ENCODE results near the gene NRG3. TPM values are rescaled to one million over a fixed set of nuclear protein-coding genes. Genes with fewer than 3 reads are reported as not detected.
"Not testable (repeated sequence)": the region's sequence is repeated elsewhere in the genome, so short reads cannot be mapped to it uniquely, and the experiment has no call there.

NRG3 gene
- total RNA-seq, 1 experiment from 2014 or later = not detected

GRCh38 chr10:82986216-82986615, 1111.2 kb downstream of the NRG3 start:
- no peak for ATAC-seq
- H3K79me2 ChIP-seq (ENCODE audit: insufficient read depth, low read length) = no peaks in the 10 kb centered on the region
- no peak overlapping the region for H3K4me3 ChIP-seq (replicated peaks in 1 of 2; ENCODE audit: low read depth in 1 of 2, low read length in 2 of 2)
- CTCF ChIA-PET = no interaction called here
- H4K20me1 ChIP-seq (ENCODE audit: insufficient read depth) = no peaks in the 10 kb centered on the region
- intact Hi-C loops (cut with micrococcal nuclease) = no loop called here
- H3K36me3 ChIP-seq (ENCODE audit: control insufficient read depth in 1 of 2, insufficient read depth in 2 of 2, low read length in 2 of 2) = no peaks in the 10 kb centered on the region
- no peak overlapping the region for H3K4me2 ChIP-seq (ENCODE audit: low read length)
- no peaks in the 10 kb centered on the region for H3K4me1 ChIP-seq (ENCODE audit: control insufficient read depth in 1 of 2, insufficient read depth in 2 of 2, low read length in 2 of 2)
- H3K27me3 ChIP-seq (ENCODE audit: insufficient read depth, low read length) = no peaks in the 10 kb centered on the region
- POLR2A ChIA-PET = no interaction called here
- no peak overlapping the region for H3K9ac ChIP-seq (ENCODE audit: low read length)
- no peak overlapping the region for H2AFZ ChIP-seq (ENCODE audit: low read depth, low read length, poor library complexity, severe bottlenecking)
- no TSS peak for BruUV-seq (replicated peaks)
- RAD21 ChIA-PET (ENCODE audit: low non-redundant PET in 1 of 2, low total read pairs in 2 of 2, uncharacterized antibody in 2 of 2, unreplicated experiment in 2 of 2) = no interaction called here
- H3K27ac ChIP-seq (ENCODE audit: low read depth, low read length) = no peak overlapping the region
- no peak for DNase-seq (ENCODE audit: low read depth, low spot score)
- no peaks in the 10 kb centered on the region for H3K9me2 ChIP-seq (ENCODE audit: insufficient read depth)
- peaks cover 14% of the 10 kb centered on the region in 2 experiments; a peak in 2 of 4 replicates for H3K9me3 ChIP-seq (ENCODE audit: control insufficient read depth in 1 of 2, insufficient read depth in 1 of 2, low read depth in 1 of 2, low read length in 2 of 2)
- no peak for TF ChIP-seq ZNF274 (IDR thresholded peaks at IDR 0.05; ENCODE audit: low read depth, low read length)
- no peak for TF ChIP-seq FOSL1 (IDR thresholded peaks at IDR 0.05; ENCODE audit: low read depth)
- no peak for TF ChIP-seq SIN3A (IDR thresholded peaks at IDR 0.05; ENCODE audit: low read depth)
- no peak for TF ChIP-seq TCF7L2 (IDR thresholded peaks at IDR 0.05; ENCODE audit: borderline replicate concordance, extremely low read depth, insufficient read depth, insufficient read length)
- TF ChIP-seq POLR2A (IDR thresholded peaks at IDR 0.05; ENCODE audit: borderline replicate concordance, extremely low read depth, insufficient read depth, insufficient read length) = no peak
- TF ChIP-seq ELF1 (IDR thresholded peaks at IDR 0.05; ENCODE audit: borderline replicate concordance, low read depth) = no peak
- TF ChIP-seq, protein P1, sequence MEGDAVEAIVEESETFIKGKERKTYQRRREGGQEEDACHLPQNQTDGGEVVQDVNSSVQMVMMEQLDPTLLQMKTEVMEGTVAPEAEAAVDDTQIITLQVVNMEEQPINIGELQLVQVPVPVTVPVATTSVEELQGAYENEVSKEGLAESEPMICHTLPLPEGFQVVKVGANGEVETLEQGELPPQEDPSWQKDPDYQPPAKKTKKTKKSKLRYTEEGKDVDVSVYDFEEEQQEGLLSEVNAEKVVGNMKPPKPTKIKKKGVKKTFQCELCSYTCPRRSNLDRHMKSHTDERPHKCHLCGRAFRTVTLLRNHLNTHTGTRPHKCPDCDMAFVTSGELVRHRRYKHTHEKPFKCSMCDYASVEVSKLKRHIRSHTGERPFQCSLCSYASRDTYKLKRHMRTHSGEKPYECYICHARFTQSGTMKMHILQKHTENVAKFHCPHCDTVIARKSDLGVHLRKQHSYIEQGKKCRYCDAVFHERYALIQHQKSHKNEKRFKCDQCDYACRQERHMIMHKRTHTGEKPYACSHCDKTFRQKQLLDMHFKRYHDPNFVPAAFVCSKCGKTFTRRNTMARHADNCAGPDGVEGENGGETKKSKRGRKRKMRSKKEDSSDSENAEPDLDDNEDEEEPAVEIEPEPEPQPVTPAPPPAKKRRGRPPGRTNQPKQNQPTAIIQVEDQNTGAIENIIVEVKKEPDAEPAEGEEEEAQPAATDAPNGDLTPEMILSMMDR (IDR thresholded peaks at IDR 0.05 in 2 of 3, conservative IDR thresholded peaks at IDR 0.05 in 1 of 3; ENCODE audit: borderline replicate concordance in 1 of 3, insufficient read depth in 1 of 3, low read depth in 2 of 3, low read length in 2 of 3) = no peak
- no peak for TF ChIP-seq RAD21 (IDR thresholded peaks at IDR 0.05; ENCODE audit: low read depth)

DNA sequence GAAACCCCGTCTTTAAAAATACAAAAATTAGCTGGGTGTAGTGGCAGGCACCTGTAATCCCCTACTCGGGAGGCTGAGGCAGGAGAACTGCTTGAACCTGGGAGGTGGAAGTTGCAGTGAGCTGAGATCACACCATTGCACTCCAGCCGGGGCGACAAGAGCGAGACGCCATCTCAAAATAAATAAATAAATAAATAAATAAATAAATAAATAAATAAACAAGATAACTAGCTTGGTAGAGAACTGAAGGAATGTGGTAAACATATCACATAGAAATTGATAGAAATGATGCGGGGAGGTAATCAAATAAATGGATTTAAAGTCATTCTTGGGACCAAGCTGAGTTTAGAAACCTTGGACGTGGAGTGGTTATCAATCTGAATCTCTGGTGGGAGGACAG, 1131.5 kb downstream of the NRG3 start:
- H3K79me2 ChIP-seq (ENCODE audit: insufficient read depth, low read length); H3K27me3 ChIP-seq (ENCODE audit: insufficient read depth, low read length); DNase-seq (ENCODE audit: low read depth, low spot score); H3K4me1 ChIP-seq (ENCODE audit: control insufficient read depth in 1 of 2, insufficient read depth in 2 of 2, low read length in 2 of 2); CTCF ChIA-PET; ATAC-seq; H2AFZ ChIP-seq (ENCODE audit: low read depth, low read length, poor library complexity, severe bottlenecking); BruUV-seq (replicated peaks); H3K36me3 ChIP-seq (ENCODE audit: control insufficient read depth in 1 of 2, insufficient read depth in 2 of 2, low read length in 2 of 2); POLR2A ChIA-PET; H3K4me3 ChIP-seq (replicated peaks in 1 of 2; ENCODE audit: low read depth in 1 of 2, low read length in 2 of 2); H3K27ac ChIP-seq (ENCODE audit: low read depth, low read length); H3K9me2 ChIP-seq (ENCODE audit: insufficient read depth); H3K4me2 ChIP-seq (ENCODE audit: low read length); H3K9ac ChIP-seq (ENCODE audit: low read length); H4K20me1 ChIP-seq (ENCODE audit: insufficient read depth); intact Hi-C loops (cut with micrococcal nuclease); H3K9me3 ChIP-seq (ENCODE audit: control insufficient read depth in 1 of 2, insufficient read depth in 1 of 2, low read depth in 1 of 2, low read length in 2 of 2); RAD21 ChIA-PET (ENCODE audit: low non-redundant PET in 1 of 2, low total read pairs in 2 of 2, uncharacterized antibody in 2 of 2, unreplicated experiment in 2 of 2): not testable (repeated sequence)
